SK-N-SH treated with all-trans-retinoic acid at 6 μM for 48 hours (cell line): ENCODE measurements around the gene C1orf105.

Source experiments
- ARNTL ChIP-seq: fragments of 450-650 bp; formaldehyde crosslinking; IDR thresholded peaks from 2 replicates; pipeline ENCODE4 v1.5.0; 2020; ENCODE audit warnings: low read depth, mild to moderate bottlenecking, moderate library complexity, borderline replicate concordance
- CREB5 ChIP-seq: fragments of 250-450 bp; sonication (Bioruptor Pico); IDR thresholded peaks from 2 replicates; pipeline ENCODE4 v1.5.1; 2020; ENCODE audit warnings: low read depth, mild to moderate bottlenecking, moderate library complexity
- PATZ1 ChIP-seq: fragments of 250-450 bp; sonication (Bioruptor Pico); IDR thresholded peaks from 2 replicates; pipeline ENCODE4 v1.8.0; 2020; ENCODE audit warnings: mild to moderate bottlenecking, moderate library complexity, borderline replicate concordance
- RARB ChIP-seq: fragments of 250-450 bp; sonication (Bioruptor Pico); IDR thresholded peaks from 2 replicates; pipeline ENCODE4 v1.8.0; 2021; ENCODE audit warnings: mild to moderate bottlenecking, moderate library complexity
- ZFP3 ChIP-seq: fragments of 250-450 bp; sonication (Bioruptor Pico); IDR thresholded peaks from 2 replicates; pipeline ENCODE4 v1.5.0; 2020; ENCODE audit warnings: mild to moderate bottlenecking, moderate library complexity
- ZFP30 ChIP-seq: fragments of 450-650 bp; formaldehyde crosslinking; IDR thresholded peaks from 2 replicates; pipeline ENCODE4 v1.5.0; 2022; ENCODE audit warnings: mild to moderate bottlenecking, moderate library complexity
- TF ChIP-seq, protein P1 (sequence below): fragments of 250-450 bp; sonication (Bioruptor Pico); IDR thresholded peaks from 2 replicates; pipeline ENCODE4 v1.8.0; 2021; ENCODE audit warnings: low read depth, mild to moderate bottlenecking, moderate library complexity, borderline replicate concordance

- no peak for TF ChIP-seq ARNTL (CRISPR knock-in tag)
- TF ChIP-seq RARB (CRISPR knock-in tag) = no peak
- no peak for TF ChIP-seq ZFP30 (CRISPR knock-in tag)
- TF ChIP-seq PATZ1 (CRISPR knock-in tag) = no peak
- TF ChIP-seq CREB5 = no peak
- TF ChIP-seq ZFP3 (CRISPR knock-in tag) = no peak
- TF ChIP-seq, protein P1, sequence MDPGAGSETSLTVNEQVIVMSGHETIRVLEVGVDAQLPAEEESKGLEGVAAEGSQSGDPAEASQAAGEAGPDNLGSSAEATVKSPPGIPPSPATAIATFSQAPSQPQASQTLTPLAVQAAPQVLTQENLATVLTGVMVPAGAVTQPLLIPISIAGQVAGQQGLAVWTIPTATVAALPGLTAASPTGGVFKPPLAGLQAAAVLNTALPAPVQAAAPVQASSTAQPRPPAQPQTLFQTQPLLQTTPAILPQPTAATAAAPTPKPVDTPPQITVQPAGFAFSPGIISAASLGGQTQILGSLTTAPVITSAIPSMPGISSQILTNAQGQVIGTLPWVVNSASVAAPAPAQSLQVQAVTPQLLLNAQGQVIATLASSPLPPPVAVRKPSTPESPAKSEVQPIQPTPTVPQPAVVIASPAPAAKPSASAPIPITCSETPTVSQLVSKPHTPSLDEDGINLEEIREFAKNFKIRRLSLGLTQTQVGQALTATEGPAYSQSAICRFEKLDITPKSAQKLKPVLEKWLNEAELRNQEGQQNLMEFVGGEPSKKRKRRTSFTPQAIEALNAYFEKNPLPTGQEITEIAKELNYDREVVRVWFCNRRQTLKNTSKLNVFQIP = no peak
These were observed 35.0 kb downstream of the C1orf105 start for GRCh38 chr1:172455451-172455850.
